Keratinocyte (primary cell): ENCODE measurements around the gene MBP. TPM values are rescaled to one million over a fixed set of nuclear protein-coding genes. Genes with fewer than 3 reads are reported as not detected.

Experiments
- DNase-seq: peaks from one replicate; pipeline ENCODE4 v3.0.0-alpha.2; 2011; ENCODE audit warnings: low read depth, missing footprints, low spot score
- FAIRE-seq: peaks from 2 replicates; lab custom pipeline; 2011; peaks lifted over from hg19 to GRCh38; lab: Jason Lieb, UNC
- H2AFZ ChIP-seq: 2 replicates; pipeline ENCODE4 v1.6.0; 2012; ENCODE audit warnings: low read length, control low read depth, inconsistent platforms; ENCODE audit not compliant: control insufficient read depth
- H3K27ac ChIP-seq: 2 replicates; pipeline ENCODE4 v1.5.1; 2011; ENCODE audit warnings: low read length; ENCODE audit not compliant: control insufficient read depth, insufficient read depth
- H3K27me3 ChIP-seq: 3 replicates; pipeline ENCODE4 v1.6.0; 2011; ENCODE audit warnings: low read length; ENCODE audit not compliant: control insufficient read depth, insufficient read depth; ENCODE audit errors: extremely low read depth
- H3K36me3 ChIP-seq, 2 experiments: 2 replicates in 1 of 2; 3 replicates in 1 of 2; pipeline ENCODE4 v1.5.1; 2011; ENCODE audit warnings: low read length in 2 of 2, mild to moderate bottlenecking in 1 of 2; ENCODE audit not compliant: control insufficient read depth in 2 of 2, insufficient read depth in 2 of 2; ENCODE audit errors: extremely low read depth in 1 of 2
- H3K4me1 ChIP-seq: 3 replicates; pipeline ENCODE4 v1.5.1; 2011; ENCODE audit warnings: low read length; ENCODE audit not compliant: control insufficient read depth, insufficient read depth; ENCODE audit errors: extremely low read depth
- H3K4me2 ChIP-seq: 3 replicates; pipeline ENCODE4 v1.6.0; 2011; ENCODE audit warnings: low read depth, low read length; ENCODE audit not compliant: control insufficient read depth, insufficient read depth; ENCODE audit errors: extremely low read depth
- H3K4me3 ChIP-seq, 3 experiments: fragments of 200-600 bp in 1 of 3; sonication (generic) in 1 of 3; 2 replicates in 2 of 3; 3 replicates in 1 of 3; pipeline ENCODE4 v1.5.1; 2011 to 2016; ENCODE audit warnings: low read length in 3 of 3, mild to moderate bottlenecking in 3 of 3, control low read depth in 2 of 3, inconsistent platforms in 1 of 3, low read depth in 1 of 3, mixed read lengths in 1 of 3, mixed run types in 1 of 3, moderate library complexity in 1 of 3; ENCODE audit not compliant: control insufficient read depth in 2 of 3, insufficient read depth in 2 of 3; ENCODE audit errors: extremely low read depth in 1 of 3
- H3K79me2 ChIP-seq: 2 replicates; pipeline ENCODE4 v1.6.0; 2012; ENCODE audit warnings: low read length; ENCODE audit not compliant: control insufficient read depth, insufficient read depth
- H3K9ac ChIP-seq: 3 replicates; pipeline ENCODE4 v1.6.0; 2011; ENCODE audit warnings: low read length; ENCODE audit not compliant: control insufficient read depth, insufficient read depth; ENCODE audit errors: extremely low read depth
- H3K9me1 ChIP-seq: 3 replicates; pipeline ENCODE4 v1.6.0; 2011; ENCODE audit warnings: low read length; ENCODE audit not compliant: control insufficient read depth, insufficient read depth; ENCODE audit errors: extremely low read depth
- H3K9me3 ChIP-seq: 2 replicates; pipeline ENCODE4 v1.5.1; 2012; ENCODE audit warnings: low read depth, low read length; ENCODE audit not compliant: control insufficient read depth
- H4K20me1 ChIP-seq: 3 replicates; pipeline ENCODE4 v1.6.0; 2011; ENCODE audit warnings: low read length; ENCODE audit not compliant: control insufficient read depth, insufficient read depth; ENCODE audit errors: extremely low read depth
- EZH2 ChIP-seq: IDR thresholded peaks from one replicate; pipeline ENCODE4 v1.6.1; 2012; ENCODE audit warnings: inconsistent platforms, mild to moderate bottlenecking, low read length, moderate library complexity
- dilution Hi-C: fragments of 300-500 bp; cut with MboI; formaldehyde crosslinking; loops from one replicate; pipeline ENCODE4 v1.7.0; 2020; ENCODE audit warnings: low sequenced_read_pairs; ENCODE audit not compliant: extremely low pct_ligation_motif_present
- polyA plus RNA-seq, 5 experiments: library from polyadenylated mRNA; depleted of rRNA in 3 of 5; stranded (reverse) in 3 of 5; stranded (forward) in 1 of 5; unstranded in 1 of 5; fragments of >200 nt; gene quantifications; 1 replicate in 1 of 5; 2 replicates in 3 of 5; 3 replicates in 1 of 5; pipeline versions ENCODE4 v1.2.1 to v1.2.3, GENCODE V29; 2011 to 2012; ENCODE audit warnings: missing spikeins in 2 of 5, low read depth in 1 of 5, low replicate concordance in 1 of 5
- TF ChIP-seq, protein P1 (sequence below), 3 experiments: IDR thresholded peaks in 1 of 3; conservative IDR thresholded peaks in 1 of 3; optimal IDR thresholded peaks in 1 of 3; 2 replicates in 2 of 3; 3 replicates in 1 of 3; pipeline versions ENCODE3 to v1.5.1; 2011; ENCODE audit warnings: low read length in 3 of 3, mild to moderate bottlenecking in 3 of 3, moderate library complexity in 2 of 3, control low read depth in 1 of 3, inconsistent platforms in 1 of 3; ENCODE audit not compliant: insufficient read depth in 2 of 3; ENCODE audit errors: extremely low read depth in 1 of 3

Gene MBP
- polyA plus RNA-seq, 1 donor (not counting 4 experiments of a cell fraction or from before 2014, with no cell fraction given): 38.7 TPM

DNA sequence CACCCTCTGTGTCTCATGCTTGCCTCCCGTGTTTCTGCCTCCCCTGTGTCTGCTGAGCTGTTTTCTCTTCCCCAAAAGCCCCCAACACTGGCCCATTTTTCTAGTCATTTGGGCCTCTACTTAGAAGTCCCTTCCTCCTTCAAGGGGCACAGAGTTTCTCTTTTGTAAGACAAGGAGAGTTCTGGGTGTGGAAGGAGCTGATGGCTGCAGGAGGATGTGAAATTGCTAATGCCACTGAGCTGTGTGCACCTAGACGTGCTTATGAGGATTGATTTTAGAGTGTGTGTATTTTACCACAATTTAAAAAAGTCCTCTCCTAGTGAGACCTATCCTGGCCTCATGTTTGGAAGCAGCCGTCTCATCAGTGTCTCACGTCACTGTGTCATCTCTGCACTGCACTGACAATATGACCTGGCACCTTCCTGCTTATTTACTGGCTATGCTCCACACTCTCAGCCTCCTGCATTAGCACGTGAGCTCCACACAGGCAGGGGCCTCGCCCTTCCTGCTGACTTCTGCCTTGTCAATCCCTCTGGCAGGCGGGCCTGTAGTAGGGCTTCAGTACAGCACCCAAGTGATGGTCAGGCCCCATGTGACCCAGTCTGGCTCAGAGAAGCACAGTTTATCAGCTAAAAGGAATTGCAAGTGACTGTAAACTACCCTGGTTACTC, 8.0 kb upstream of the MBP start:
- no peak for TF ChIP-seq EZH2
- TF ChIP-seq, protein P1, sequence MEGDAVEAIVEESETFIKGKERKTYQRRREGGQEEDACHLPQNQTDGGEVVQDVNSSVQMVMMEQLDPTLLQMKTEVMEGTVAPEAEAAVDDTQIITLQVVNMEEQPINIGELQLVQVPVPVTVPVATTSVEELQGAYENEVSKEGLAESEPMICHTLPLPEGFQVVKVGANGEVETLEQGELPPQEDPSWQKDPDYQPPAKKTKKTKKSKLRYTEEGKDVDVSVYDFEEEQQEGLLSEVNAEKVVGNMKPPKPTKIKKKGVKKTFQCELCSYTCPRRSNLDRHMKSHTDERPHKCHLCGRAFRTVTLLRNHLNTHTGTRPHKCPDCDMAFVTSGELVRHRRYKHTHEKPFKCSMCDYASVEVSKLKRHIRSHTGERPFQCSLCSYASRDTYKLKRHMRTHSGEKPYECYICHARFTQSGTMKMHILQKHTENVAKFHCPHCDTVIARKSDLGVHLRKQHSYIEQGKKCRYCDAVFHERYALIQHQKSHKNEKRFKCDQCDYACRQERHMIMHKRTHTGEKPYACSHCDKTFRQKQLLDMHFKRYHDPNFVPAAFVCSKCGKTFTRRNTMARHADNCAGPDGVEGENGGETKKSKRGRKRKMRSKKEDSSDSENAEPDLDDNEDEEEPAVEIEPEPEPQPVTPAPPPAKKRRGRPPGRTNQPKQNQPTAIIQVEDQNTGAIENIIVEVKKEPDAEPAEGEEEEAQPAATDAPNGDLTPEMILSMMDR (optimal IDR thresholded peaks at IDR 0.05 in 1 of 3, IDR thresholded peaks at IDR 0.05 in 1 of 3, conservative IDR thresholded peaks at IDR 0.05 in 1 of 3; ENCODE audit: extremely low read depth in 1 of 3, insufficient read depth in 2 of 3, low read length in 3 of 3): no peak
- H3K27ac ChIP-seq: no peak overlapping the region
- peak; percentile 62 for FAIRE-seq
- H3K36me3 ChIP-seq: no peaks in the 10 kb centered on the region
- H3K9me3 ChIP-seq: peaks cover 3% of the 10 kb centered on the region
- dilution Hi-C loops: no loop called here
- H4K20me1 ChIP-seq: no peaks in the 10 kb centered on the region
- peaks cover 6% of the 10 kb centered on the region for H3K4me1 ChIP-seq
- no peak overlapping the region for H3K9ac ChIP-seq
- H3K4me3 ChIP-seq: no peak overlapping the region
- no peak for DNase-seq
- peak overlapping the region; percentile 34 for H2AFZ ChIP-seq
- H3K27me3 ChIP-seq: no peaks in the 10 kb centered on the region
- no peaks in the 10 kb centered on the region for H3K79me2 ChIP-seq
- H3K4me2 ChIP-seq: no peak overlapping the region
- no peaks in the 10 kb centered on the region for H3K9me1 ChIP-seq

DNA sequence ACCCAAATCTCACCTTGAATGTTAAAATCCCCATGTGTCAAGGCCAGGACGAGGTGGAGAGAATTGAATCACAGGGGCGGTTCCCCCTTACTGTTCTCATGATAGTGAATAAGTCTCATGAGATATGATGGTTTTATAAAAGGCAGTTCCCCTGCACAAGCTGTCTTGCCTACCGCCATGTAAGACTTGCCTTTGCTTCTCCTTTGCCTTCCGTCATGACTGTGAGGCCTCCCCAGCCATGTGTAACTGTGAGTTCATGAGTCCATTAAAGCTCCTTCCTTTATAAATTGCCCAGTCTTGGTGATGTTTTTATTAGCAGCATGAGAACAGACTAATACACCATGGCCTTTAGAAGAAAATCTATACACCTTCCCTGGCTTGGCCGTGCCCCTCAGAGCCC, 7.4 kb upstream of the MBP start:
- H3K27me3 ChIP-seq: no peaks in the 10 kb centered on the region
- no peaks in the 10 kb centered on the region for H3K9me1 ChIP-seq
- H3K27ac ChIP-seq: no peak overlapping the region
- H3K9ac ChIP-seq: no peak overlapping the region
- DNase-seq: no peak
- no peak overlapping the region for H3K4me3 ChIP-seq
- dilution Hi-C loops: no loop called here
- no peak overlapping the region for H2AFZ ChIP-seq
- H3K4me2 ChIP-seq: no peak overlapping the region
- H3K4me1 ChIP-seq: peaks cover 6% of the 10 kb centered on the region
- no peaks in the 10 kb centered on the region for H4K20me1 ChIP-seq
- no peak for FAIRE-seq
- H3K79me2 ChIP-seq: no peaks in the 10 kb centered on the region
- peaks cover 3% of the 10 kb centered on the region for H3K9me3 ChIP-seq
- no peak for TF ChIP-seq EZH2
- TF ChIP-seq, protein P1 (optimal IDR thresholded peaks at IDR 0.05 in 1 of 3, IDR thresholded peaks at IDR 0.05 in 1 of 3, conservative IDR thresholded peaks at IDR 0.05 in 1 of 3; ENCODE audit: extremely low read depth in 1 of 3, insufficient read depth in 2 of 3, low read length in 3 of 3): no peak
- H3K36me3 ChIP-seq: no peaks in the 10 kb centered on the region
